CD4-positive, alpha-beta T cell (primary cell): Measurements from ENCODE around the gene DCDC2C. TPM values are rescaled to one million over a fixed set of nuclear protein-coding genes. Genes with fewer than 3 reads are reported as not detected.

Experiments
- ATAC-seq: fragments of 200-7000 bp; cut with Tn5 transposase; one replicate; pipeline ENCODE4 v1.10.0; 2022; ENCODE audit warnings: mild to moderate bottlenecking; ENCODE audit not compliant: poor library complexity
- CTCF ChIA-PET: fragments of 350-600 bp; sonication (Branson Sonifier 250); formaldehyde crosslinking; loops from one replicate; lab custom pipeline; 2021; ENCODE audit warnings: antibody characterized with exemption, inconsistent platforms; lab: Charles Lee
- POLR2A ChIA-PET: fragments of 350-600 bp; sonication (Branson Sonifier 250); formaldehyde crosslinking; loops from one replicate; lab custom pipeline; 2021; ENCODE audit warnings: antibody characterized with exemption, inconsistent platforms; lab: Charles Lee
- DNase-seq, 14 experiments: peaks; one replicate each; pipeline ENCODE4 v3.0.0-alpha.2; 2013 to 2020; ENCODE audit warnings: mixed read lengths in 2 of 14
- H3K27ac ChIP-seq, 2 donors: one replicate each; pipeline versions ENCODE4 v1.5.1 to v1.7.0; 2013; ENCODE audit warnings: low read length in 2 of 2, low read depth in 1 of 2, mild to moderate bottlenecking in 1 of 2
- H3K27me3 ChIP-seq, 2 experiments: 1 replicate in 1 of 2; 2 replicates in 1 of 2; pipeline versions ENCODE4 v1.6.1 to v1.7.0; 2013; ENCODE audit warnings: low read length in 2 of 2, control low read depth in 1 of 2, mild to moderate bottlenecking in 1 of 2, moderate library complexity in 1 of 2; ENCODE audit not compliant: insufficient read depth in 2 of 2, control insufficient read depth in 1 of 2
- H3K36me3 ChIP-seq: one replicate; pipeline ENCODE4 v1.6.1; 2013; ENCODE audit warnings: low read length, control low read depth; ENCODE audit not compliant: insufficient read depth
- H3K4me1 ChIP-seq: one replicate; pipeline ENCODE4 v1.6.1; 2013; ENCODE audit warnings: low read length, control low read depth; ENCODE audit not compliant: insufficient read depth
- H3K4me3 ChIP-seq: one replicate; pipeline ENCODE4 v1.5.1; 2013; ENCODE audit warnings: mild to moderate bottlenecking, low read length, moderate library complexity
- H3K9me3 ChIP-seq, 2 experiments: 1 replicate in 1 of 2; 2 replicates in 1 of 2; pipeline versions ENCODE4 v1.6.1 to v1.7.0; 2013; ENCODE audit warnings: low read length in 2 of 2, mild to moderate bottlenecking in 2 of 2, control low read depth in 1 of 2, moderate library complexity in 1 of 2; ENCODE audit not compliant: control insufficient read depth in 1 of 2, insufficient read depth in 1 of 2
- H3K27ac Mint-ChIP-seq: one replicate; pipeline ENCODE4 v1.8.0; 2020; ENCODE audit warnings: mixed read lengths
- H3K27me3 Mint-ChIP-seq: one replicate; pipeline ENCODE4 v1.8.0; 2021; ENCODE audit warnings: mixed read lengths
- H3K36me3 Mint-ChIP-seq: one replicate; pipeline ENCODE4 v1.8.0; 2021; ENCODE audit warnings: low read depth, mixed read lengths
- H3K4me1 Mint-ChIP-seq: one replicate; pipeline ENCODE4 v1.8.0; 2021; ENCODE audit warnings: low read depth, mixed read lengths
- H3K4me3 Mint-ChIP-seq: one replicate; pipeline ENCODE4 v1.8.0; 2020; ENCODE audit warnings: mild to moderate bottlenecking, mixed read lengths
- H3K9me3 Mint-ChIP-seq: one replicate; pipeline ENCODE4 v1.8.0; 2020; ENCODE audit warnings: mixed read lengths
- CTCF ChIP-seq: fragments of 200-600 bp; IDR thresholded peaks from one replicate; pipeline ENCODE4 v1.8.0; 2022; ENCODE audit warnings: antibody characterized with exemption, mild to moderate bottlenecking
- intact Hi-C, 2 experiments: fragments of 100-400 bp; cut with DNase I in 1 of 2; cut with micrococcal nuclease in 1 of 2; formaldehyde crosslinking; loops; one replicate each; pipeline versions ENCODE4 v1.15.1 to v1.9.0; 2023 to 2025; cut with DNase I, micrococcal nuclease
- total RNA-seq, 174 experiments: library from RNA in 2 of 174; stranded (reverse) in 2 of 174; gene quantifications; one replicate each; pipeline ENCODE4 v1.2.3 and lab custom pipeline; 2021 to 2026

Gene DCDC2C
- total RNA-seq, 2 experiments from 2014 or later, result not detected

- H3K9me3 Mint-ChIP-seq, result no peaks in the 10 kb centered on the region
- no peak overlapping the region for H3K27ac Mint-ChIP-seq
- H3K36me3 ChIP-seq, result no peaks in the 10 kb centered on the region
- no peaks in the 10 kb centered on the region for H3K27me3 ChIP-seq
- H3K36me3 Mint-ChIP-seq, result no peaks in the 10 kb centered on the region
- ChIA-PET POLR2A (no interaction called here), CTCF (no interaction called here)
- H3K27ac ChIP-seq, result no peak overlapping the region
- H3K27me3 Mint-ChIP-seq, result no peaks in the 10 kb centered on the region
- no peaks in the 10 kb centered on the region for H3K9me3 ChIP-seq
- no peak for ATAC-seq
- intact Hi-C loops, result no loop called here
- no peaks in the 10 kb centered on the region for H3K4me1 Mint-ChIP-seq
- TF ChIP-seq CTCF, result no peak
- no peaks in the 10 kb centered on the region for H3K4me1 ChIP-seq
- DNase-seq, result no peak
- H3K4me3 Mint-ChIP-seq, result no peak overlapping the region
- H3K4me3 ChIP-seq, result no peak overlapping the region
These were observed 25.9 kb upstream of the DCDC2C start for GRCh38 chr2:3677436-3677835.

- no peak for ATAC-seq
- Mint-ChIP-seq H3K36me3 (no peaks in the 10 kb centered on the region), H3K4me3 (no peak overlapping the region)
These were observed 25.2 kb upstream of the DCDC2C start for GRCh38 chr2:3678212-3678611.

GRCh38 chr2:3679180-3679579 lies 24.2 kb upstream of the DCDC2C start:
- no peaks in the 10 kb centered on the region for H3K27me3 Mint-ChIP-seq
- intact Hi-C loops, result no loop called here
- H3K27me3 ChIP-seq, result no peaks in the 10 kb centered on the region
- no peak overlapping the region for H3K27ac Mint-ChIP-seq
- H3K4me3 ChIP-seq, result no peak overlapping the region
- H3K4me3 Mint-ChIP-seq, result no peak overlapping the region
- no peak for ATAC-seq
- ChIA-PET CTCF (no interaction called here), POLR2A (no interaction called here)
- H3K36me3 Mint-ChIP-seq, result no peaks in the 10 kb centered on the region
- no peak for DNase-seq
- H3K9me3 ChIP-seq, result no peaks in the 10 kb centered on the region
- H3K4me1 Mint-ChIP-seq, result no peaks in the 10 kb centered on the region
- H3K9me3 Mint-ChIP-seq, result no peaks in the 10 kb centered on the region
- no peak for TF ChIP-seq CTCF
- no peaks in the 10 kb centered on the region for H3K4me1 ChIP-seq
- H3K36me3 ChIP-seq, result no peaks in the 10 kb centered on the region
- H3K27ac ChIP-seq, result no peak overlapping the region

More at GRCh38 chr2:3678212-3678611, 25.2 kb upstream of the DCDC2C start:
- no peak overlapping the region for H3K27ac ChIP-seq
- no peak for TF ChIP-seq CTCF
- no peaks in the 10 kb centered on the region for H3K4me1 Mint-ChIP-seq
- H3K9me3 ChIP-seq, result no peaks in the 10 kb centered on the region
- ChIA-PET POLR2A (no interaction called here), CTCF (no interaction called here)
- H3K27me3 ChIP-seq, result no peaks in the 10 kb centered on the region
- no peaks in the 10 kb centered on the region for H3K36me3 ChIP-seq
- DNase-seq, result no peak
- no peaks in the 10 kb centered on the region for H3K27me3 Mint-ChIP-seq
- no peaks in the 10 kb centered on the region for H3K4me1 ChIP-seq
- no peak overlapping the region for H3K27ac Mint-ChIP-seq
- intact Hi-C loops, result no loop called here
- H3K9me3 Mint-ChIP-seq, result no peaks in the 10 kb centered on the region
- no peak overlapping the region for H3K4me3 ChIP-seq
